Right lobe of liver (tissue), 6 donors: ENCODE results near the gene ZNF740. TPM values are rescaled to one million over a fixed set of nuclear protein-coding genes. Genes with fewer than 3 reads are reported as not detected.
"Not testable (repeated sequence)": the region's sequence is repeated elsewhere in the genome, so short reads cannot be mapped to it uniquely, and the experiment has no call there.

Source experiments
- ATAC-seq, 4 donors: fragments of 200-7000 bp; cut with Tn5 transposase; one replicate each; pipeline ENCODE4 v1.9.1; 2020; ENCODE audit warnings: mild to moderate bottlenecking in 4 of 4, moderate library complexity in 4 of 4
- DNase-seq, 3 donors: peaks; one replicate each; pipeline ENCODE4 v3.0.0-alpha.2; 2020
- H3K27ac ChIP-seq, 3 donors: fragments of 200-600 bp; one replicate each; pipeline ENCODE4 v1.8.0; 2022
- H3K27me3 ChIP-seq, 2 donors: fragments of 200-600 bp; one replicate each; pipeline ENCODE4 v1.8.0; 2022
- H3K36me3 ChIP-seq, 4 donors: fragments of 200-600 bp; sonication (generic) in 1 of 4; one replicate each; pipeline versions ENCODE4 v1.5.1 to v1.8.0; 2017 to 2022; ENCODE audit warnings: control low read depth in 1 of 4
- H3K4me1 ChIP-seq, 4 donors: fragments of 200-600 bp; sonication (generic) in 1 of 4; one replicate each; pipeline versions ENCODE4 v1.5.1 to v1.8.0; 2017 to 2022; ENCODE audit warnings: control low read depth in 1 of 4
- H3K4me3 ChIP-seq, 3 donors: fragments of 200-600 bp; one replicate each; pipeline ENCODE4 v1.8.0; 2022
- H3K9me3 ChIP-seq, 4 donors: fragments of 200-600 bp; sonication (generic) in 1 of 4; one replicate each; pipeline versions ENCODE4 v1.5.1 to v1.8.0; 2017 to 2022; ENCODE audit warnings: control low read depth in 1 of 4
- CTCF ChIP-seq, 4 donors: fragments of 200-600 bp in 3 of 4; fragments of 450-650 bp in 1 of 4; IDR thresholded peaks; one replicate each; pipeline versions ENCODE4 v1.5.1 to v1.8.0; 2016 to 2022; ENCODE audit warnings: antibody characterized with exemption in 4 of 4, mild to moderate bottlenecking in 2 of 4
- POLR2A ChIP-seq: fragments of 450-650 bp; IDR thresholded peaks from one replicate; pipeline ENCODE4 v1.6.1; 2017; ENCODE audit warnings: antibody characterized with exemption, mild to moderate bottlenecking
- WGBS: methylation state at CpG from one replicate; pipeline ENCODE4 v1.1.6; 2018; ENCODE audit warnings: low coverage, low lambda C conversion rate; ENCODE audit not compliant: insufficient coverage; ENCODE audit errors: missing lambda C conversion rate; 5-methylcytosine and 5-hydroxymethylcytosine counted together
- intact Hi-C, 2 donors: fragments of 100-400 bp; cut with DNase I; formaldehyde crosslinking; loops; one replicate each; pipeline versions ENCODE4 v1.11.2 to v1.14.1; 2022
- total RNA-seq, 6 experiments: library from RNA; depleted of rRNA in 2 of 6; stranded (reverse); fragments of >200 nt in 2 of 6; fragmentation: NEBNext Ultra II Directional in 3 of 6; extraction: Animal tissue kit (Norgen Biotek cat#: 25700) in 3 of 6; gene quantifications; one replicate each; pipeline versions ENCODE4 v1.1.0 to v1.2.4, GENCODE V29; 2016 to 2023
- donor health status: DM: no; HTN: yes; CAD: no.
- donor health status: DM: no; HTN: no; CAD: no.
- donor health status: DM: no; HTN: no; CAD: no.
- donor health status: DM: no; HTN: yes; CAD: no.
- donor health status: DM: no; HTN: yes; CAD: no.

Gene ZNF740
- total RNA-seq, 6 experiments from 2014 or later, result 5.5 to 24.4 (median 19.2) TPM

GRCh38 chr12:53174881-53175491 is 5.5 kb upstream of the ZNF740 start:
- 9% methylated on average over 4 of the region's 4 CpGs for WGBS
- peak; percentile 80 to 92 (median 84) for ATAC-seq
- H3K4me1 ChIP-seq, result peaks cover 0 to 81% (median 35%) of the 10 kb centered on the region in 4 donors
- no peaks in the 10 kb centered on the region for H3K36me3 ChIP-seq
- H3K27me3 ChIP-seq, result no peaks in the 10 kb centered on the region
- H3K4me3 ChIP-seq, result no peak overlapping the region
- DNase-seq, result peak; percentile 85 to 95 (median 93)
- H3K27ac ChIP-seq, result peak overlapping the region; percentile 8 to 73 (median 56)
- no peaks in the 10 kb centered on the region for H3K9me3 ChIP-seq
- TF ChIP-seq POLR2A (no peak), CTCF (IDR thresholded peaks at IDR 0.05) (peak; percentile 33 to 51 (median 43))
- intact Hi-C loops, result no loop called here

- H3K36me3 ChIP-seq, result no peaks in the 10 kb centered on the region
- DNase-seq (no peak), ATAC-seq (no peak)
- no peak for TF ChIP-seq CTCF (IDR thresholded peaks at IDR 0.05)
- TF ChIP-seq POLR2A, result no peak
- 87% methylated on average over 3 of the region's 3 CpGs for WGBS
- H3K9me3 ChIP-seq, result no peaks in the 10 kb centered on the region
- H3K4me3 ChIP-seq, result no peak overlapping the region
- intact Hi-C loops, result no loop called here
- H3K4me1 ChIP-seq, result peaks cover 0 to 69% (median 29%) of the 10 kb centered on the region in 4 donors
- no peaks in the 10 kb centered on the region for H3K27me3 ChIP-seq
- H3K27ac ChIP-seq, result peak overlapping the region in 1 of 3 donors; percentile 73
These were observed 3.8 kb upstream of the ZNF740 start for GRCh38 chr12:53176750-53177149.

GRCh38 chr12:53177447-53177846 is 3.1 kb upstream of the ZNF740 start:
- H3K9me3 ChIP-seq, H3K4me3 ChIP-seq, H3K36me3 ChIP-seq, intact Hi-C loops, H3K27me3 ChIP-seq: not testable (repeated sequence)
- 14% methylated on average over 6 of the region's 6 CpGs for WGBS
- ATAC-seq (peak in 2 of 4 donors; percentile 0 to 14), DNase-seq (peak in 1 of 3 donors; percentile 76)
- Histone ChIP-seq H3K27ac (peak overlapping the region in 2 of 3 donors; percentile 42 to 73), H3K4me1 (peaks cover 0 to 69% (median 30%) of the 10 kb centered on the region in 4 donors)

GRCh38 chr12:53178803-53179202 is 1.7 kb upstream of the ZNF740 start:
- H3K27me3 ChIP-seq, H3K4me3 ChIP-seq, H3K27ac ChIP-seq, intact Hi-C loops, H3K9me3 ChIP-seq, ATAC-seq: not testable (repeated sequence)
- peaks cover 0 to 74% (median 36%) of the 10 kb centered on the region in 4 donors for H3K4me1 ChIP-seq
- peaks cover 0 to 13% (median 2%) of the 10 kb centered on the region in 4 donors for H3K36me3 ChIP-seq
- WGBS, result 92% methylated on average over 12 of the region's 14 CpGs
- peak in 1 of 3 donors; percentile 19 for DNase-seq

- 19% methylated on average over 12 of the region's 12 CpGs for WGBS
- peaks cover 0 to 67% (median 31%) of the 10 kb centered on the region in 4 donors for H3K4me1 ChIP-seq
- peak overlapping the region; percentile 83 to 89 (median 87) for H3K27ac ChIP-seq
- DNase-seq (peak in 1 of 3 donors; percentile 55), ATAC-seq (peak; percentile 8 to 22 (median 18))
- H3K9me3 ChIP-seq, result no peaks in the 10 kb centered on the region
- intact Hi-C loops, result no loop called here
- no peaks in the 10 kb centered on the region for H3K27me3 ChIP-seq
- peak overlapping the region; percentile 71 to 80 (median 76) for H3K4me3 ChIP-seq
- TF ChIP-seq POLR2A (no peak), CTCF (IDR thresholded peaks at IDR 0.05) (no peak)
- peaks cover 0 to 19% (median 2%) of the 10 kb centered on the region in 4 donors for H3K36me3 ChIP-seq
These were observed 769 bp upstream of the ZNF740 start for GRCh38 chr12:53179687-53180219.
